ENCODE measurements around the gene KAZN. TPM values are rescaled to one million over a fixed set of nuclear protein-coding genes. Genes with fewer than 3 reads are reported as not detected.

The KAZN gene
- total RNA-seq, 6 experiments from 2014 or later, result 13.1 to 22.3 (median 20.7) TPM

- no peaks in the 10 kb centered on the region for H3K36me3 Mint-ChIP-seq (ENCODE audit: low read depth)
- peaks cover 9% of the 10 kb centered on the region for H3K27me3 Mint-ChIP-seq (ENCODE audit: insufficient read depth)
- H3K9me3 Mint-ChIP-seq, result peaks cover 15% of the 10 kb centered on the region; the same call in 1 of the 2 replicates
- TF ChIP-seq CTCF (IDR thresholded peaks at IDR 0.05), result no peak
- H3K4me1 Mint-ChIP-seq (ENCODE audit: low read depth), result no peaks in the 10 kb centered on the region
- H3K4me3 Mint-ChIP-seq, result no peak overlapping the region
- no peak for DNase-seq
- no peak overlapping the region for H3K27ac Mint-ChIP-seq
These were observed 222.0 kb downstream of the KAZN start for GRCh38 chr1:14820295-14821085.

- no peak for DNase-seq
- no peak overlapping the region for H3K27ac Mint-ChIP-seq
- no peak overlapping the region for H3K4me3 Mint-ChIP-seq
- peaks cover 15% of the 10 kb centered on the region; the same call in 1 of the 2 replicates for H3K9me3 Mint-ChIP-seq
- TF ChIP-seq CTCF (IDR thresholded peaks at IDR 0.05), result no peak
- H3K36me3 Mint-ChIP-seq (ENCODE audit: low read depth), result no peaks in the 10 kb centered on the region
- H3K4me1 Mint-ChIP-seq (ENCODE audit: low read depth), result peaks cover 11% of the 10 kb centered on the region; the same call in 1 of the 2 replicates
- H3K27me3 Mint-ChIP-seq (ENCODE audit: insufficient read depth), result peaks cover 12% of the 10 kb centered on the region
These were observed 224.0 kb downstream of the KAZN start for GRCh38 chr1:14822493-14822892.

- Mint-ChIP-seq H3K9me3 (peaks cover 15% of the 10 kb centered on the region; the same call in 1 of the 2 replicates), H3K27ac (no peak overlapping the region), H3K36me3 (ENCODE audit: low read depth) (no peaks in the 10 kb centered on the region), H3K27me3 (ENCODE audit: insufficient read depth) (peaks cover 12% of the 10 kb centered on the region), H3K4me3 (no peak overlapping the region), H3K4me1 (ENCODE audit: low read depth) (peaks cover 11% of the 10 kb centered on the region; the same call in 1 of the 2 replicates)
- no peak for DNase-seq
- TF ChIP-seq CTCF (IDR thresholded peaks at IDR 0.05), result no peak
These were observed 224.5 kb downstream of the KAZN start for GRCh38 chr1:14822996-14823395.

- TF ChIP-seq CTCF (IDR thresholded peaks at IDR 0.05), result no peak
- Mint-ChIP-seq H3K36me3 (ENCODE audit: low read depth) (no peaks in the 10 kb centered on the region), H3K9me3 (peaks cover 15% of the 10 kb centered on the region; the same call in 1 of the 2 replicates), H3K4me1 (ENCODE audit: low read depth) (peaks cover 11% of the 10 kb centered on the region; the same call in 1 of the 2 replicates), H3K4me3 (no peak overlapping the region), H3K27ac (no peak overlapping the region), H3K27me3 (ENCODE audit: insufficient read depth) (peaks cover 12% of the 10 kb centered on the region)
- no peak for DNase-seq
These were observed 225.9 kb downstream of the KAZN start for GRCh38 chr1:14824314-14824915.

GRCh38 chr1:14825396-14825795 lies 226.9 kb downstream of the KAZN start:
- Mint-ChIP-seq H3K9me3 (peaks cover 20% of the 10 kb centered on the region; the same call in 1 of the 2 replicates), H3K4me1 (ENCODE audit: low read depth) (peaks cover 11% of the 10 kb centered on the region; the same call in 1 of the 2 replicates), H3K27ac (no peak overlapping the region), H3K27me3 (ENCODE audit: insufficient read depth) (peaks cover 12% of the 10 kb centered on the region), H3K4me3 (no peak overlapping the region), H3K36me3 (ENCODE audit: low read depth) (no peaks in the 10 kb centered on the region)
- DNase-seq, result no peak
- no peak for TF ChIP-seq CTCF (IDR thresholded peaks at IDR 0.05)

All from HFFc6 (cell line).